GM20000 (cell line): ENCODE results near the gene PSAPL1.

ENCODE experiments used
- DNase-seq: peaks from one replicate; pipeline ENCODE4 v3.0.0; 2012; ENCODE audit warnings: low spot score
- TF ChIP-seq, protein P1 (sequence below): IDR thresholded peaks from 2 replicates; pipeline ENCODE4 v1.5.1; 2012; ENCODE audit warnings: mild to moderate bottlenecking, control low read depth; ENCODE audit errors: extremely low read depth, missing control alignments

Gene PSAPL1

DNA sequence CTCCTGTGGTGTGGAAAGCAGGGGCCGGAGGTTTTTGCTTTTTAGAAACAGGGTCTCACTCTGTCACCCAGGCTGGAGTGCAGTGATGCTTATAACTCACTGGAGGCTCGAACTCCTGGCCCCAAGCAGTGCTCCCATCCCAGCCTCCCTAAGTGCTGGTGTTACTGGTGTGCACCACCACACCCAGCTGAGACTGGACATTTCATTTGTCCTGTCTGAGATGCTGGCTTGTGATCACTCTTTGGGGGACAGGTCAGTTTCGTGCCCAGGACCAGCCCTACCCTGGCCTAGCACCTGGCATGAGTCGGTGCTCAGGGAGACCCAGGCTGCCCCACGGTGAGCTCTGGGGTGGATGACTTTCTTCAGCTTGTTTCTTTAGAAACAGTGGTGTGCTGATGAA is 11.3 kb downstream of the PSAPL1 start:
- no peak for DNase-seq
- TF ChIP-seq, protein P1, sequence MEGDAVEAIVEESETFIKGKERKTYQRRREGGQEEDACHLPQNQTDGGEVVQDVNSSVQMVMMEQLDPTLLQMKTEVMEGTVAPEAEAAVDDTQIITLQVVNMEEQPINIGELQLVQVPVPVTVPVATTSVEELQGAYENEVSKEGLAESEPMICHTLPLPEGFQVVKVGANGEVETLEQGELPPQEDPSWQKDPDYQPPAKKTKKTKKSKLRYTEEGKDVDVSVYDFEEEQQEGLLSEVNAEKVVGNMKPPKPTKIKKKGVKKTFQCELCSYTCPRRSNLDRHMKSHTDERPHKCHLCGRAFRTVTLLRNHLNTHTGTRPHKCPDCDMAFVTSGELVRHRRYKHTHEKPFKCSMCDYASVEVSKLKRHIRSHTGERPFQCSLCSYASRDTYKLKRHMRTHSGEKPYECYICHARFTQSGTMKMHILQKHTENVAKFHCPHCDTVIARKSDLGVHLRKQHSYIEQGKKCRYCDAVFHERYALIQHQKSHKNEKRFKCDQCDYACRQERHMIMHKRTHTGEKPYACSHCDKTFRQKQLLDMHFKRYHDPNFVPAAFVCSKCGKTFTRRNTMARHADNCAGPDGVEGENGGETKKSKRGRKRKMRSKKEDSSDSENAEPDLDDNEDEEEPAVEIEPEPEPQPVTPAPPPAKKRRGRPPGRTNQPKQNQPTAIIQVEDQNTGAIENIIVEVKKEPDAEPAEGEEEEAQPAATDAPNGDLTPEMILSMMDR, result no peak

DNA sequence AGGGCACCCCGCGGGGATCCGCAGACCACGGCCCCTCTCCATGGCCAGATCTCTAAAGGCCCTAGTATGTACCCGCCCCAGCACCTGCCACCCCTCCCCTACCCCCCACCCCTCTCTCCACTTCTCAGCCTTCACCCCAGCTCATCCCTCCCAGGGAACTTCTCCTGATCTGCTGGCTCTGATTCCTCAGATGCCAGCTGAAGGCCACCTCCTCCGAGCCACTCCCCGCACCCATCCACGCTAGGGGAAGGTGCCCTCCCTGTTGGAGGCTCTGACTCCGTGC is 11.9 kb downstream of the PSAPL1 start:
- DNase-seq, result no peak
- TF ChIP-seq, protein P1, result no peak

DNA sequence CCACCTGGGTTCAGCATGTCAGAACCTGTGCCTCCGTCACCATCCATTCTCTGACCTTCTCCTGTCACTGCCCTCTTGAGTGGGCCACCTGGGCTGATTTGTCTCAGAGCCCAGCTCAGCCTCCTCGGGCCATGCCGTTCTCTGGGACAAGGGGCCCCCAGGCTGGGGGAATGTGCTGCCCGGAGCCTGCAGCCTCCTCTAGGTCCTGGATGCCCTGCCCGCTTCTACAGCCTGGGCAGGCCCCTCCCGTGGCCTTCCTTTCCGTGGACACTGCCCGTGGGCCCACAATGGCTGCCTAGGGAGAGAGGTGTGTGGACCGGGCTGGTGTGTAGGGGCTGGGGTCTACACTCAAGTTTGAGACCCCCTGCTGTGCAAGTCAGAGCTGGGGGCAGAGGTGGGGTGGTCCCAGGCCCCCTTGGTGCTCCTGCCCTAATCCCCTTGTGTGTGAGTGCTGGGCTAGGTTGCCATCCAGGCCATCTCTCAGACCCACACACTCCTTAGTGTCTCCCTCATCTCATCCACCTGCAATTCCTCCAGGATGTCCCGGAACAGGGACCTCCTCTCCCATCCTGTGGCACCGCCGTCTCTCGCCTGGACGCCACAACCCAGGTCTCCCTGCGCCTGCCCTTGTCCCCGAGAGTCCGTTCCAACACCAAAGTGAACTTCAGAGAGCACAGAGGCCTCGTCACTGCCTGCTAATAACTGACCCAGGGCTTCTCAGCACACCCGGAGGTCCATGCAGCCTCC is 12.4 kb downstream of the PSAPL1 start:
- no peak for DNase-seq
- TF ChIP-seq, protein P1, result no peak

DNA sequence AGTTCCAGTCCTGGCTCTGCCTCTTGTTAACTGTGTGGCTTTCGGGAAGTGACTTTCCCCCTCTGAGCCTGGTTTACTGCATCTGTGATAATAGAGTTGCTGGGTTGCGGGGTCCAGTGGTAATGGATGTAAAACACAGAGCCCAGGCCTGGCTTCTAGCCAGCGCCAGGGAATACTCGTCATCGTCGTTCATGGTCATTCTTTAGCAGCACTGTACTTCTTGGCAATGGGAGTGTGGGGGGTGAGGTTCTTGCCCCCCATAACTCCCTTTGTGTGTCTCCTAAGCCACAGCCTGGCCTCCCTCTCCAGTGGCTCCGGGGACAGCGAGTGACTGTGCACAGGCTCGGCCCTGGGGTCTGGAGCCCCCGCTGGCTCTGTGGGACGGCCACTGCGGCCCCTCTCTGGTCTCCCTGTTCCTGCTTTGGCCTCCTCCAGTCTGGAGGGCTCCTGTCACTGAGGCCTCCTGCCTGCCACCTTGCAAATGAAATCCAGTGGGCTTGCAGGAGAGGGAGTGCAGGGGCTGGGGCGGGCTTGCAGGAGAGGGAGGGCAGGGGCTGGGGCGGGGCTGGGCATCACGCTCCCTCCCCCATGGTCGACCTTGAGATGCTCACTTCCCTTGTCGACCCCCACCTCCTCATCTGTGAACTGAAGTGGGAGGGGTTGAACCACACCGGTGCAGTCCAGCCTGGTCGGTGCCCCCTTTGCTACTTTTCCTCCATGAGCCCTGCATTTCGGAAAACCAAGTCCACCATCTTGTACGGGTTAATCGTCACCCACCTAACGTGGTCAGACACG is 13.2 kb downstream of the PSAPL1 start:
- TF ChIP-seq, protein P1, result no peak
- DNase-seq, result no peak

DNA sequence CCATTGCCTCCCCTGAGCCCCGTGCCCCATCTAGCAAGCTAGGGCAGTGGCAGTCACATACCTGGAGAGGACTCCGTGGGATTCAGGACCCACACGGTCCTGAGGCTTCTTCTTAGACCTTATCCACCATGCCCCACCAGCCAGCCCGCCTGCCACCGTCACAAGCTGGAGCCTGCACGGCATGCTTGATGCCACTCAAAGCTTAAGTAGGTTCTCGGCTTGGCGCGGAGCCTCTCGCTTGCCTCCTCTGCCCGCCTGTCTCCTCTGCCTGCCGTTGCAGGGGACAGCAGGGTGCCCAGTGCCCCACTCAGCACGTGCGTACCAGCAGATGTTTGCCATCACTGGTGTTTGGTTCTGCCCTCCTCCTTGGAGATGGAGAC is 14.1 kb downstream of the PSAPL1 start:
- TF ChIP-seq, protein P1, result no peak
- no peak for DNase-seq

DNA sequence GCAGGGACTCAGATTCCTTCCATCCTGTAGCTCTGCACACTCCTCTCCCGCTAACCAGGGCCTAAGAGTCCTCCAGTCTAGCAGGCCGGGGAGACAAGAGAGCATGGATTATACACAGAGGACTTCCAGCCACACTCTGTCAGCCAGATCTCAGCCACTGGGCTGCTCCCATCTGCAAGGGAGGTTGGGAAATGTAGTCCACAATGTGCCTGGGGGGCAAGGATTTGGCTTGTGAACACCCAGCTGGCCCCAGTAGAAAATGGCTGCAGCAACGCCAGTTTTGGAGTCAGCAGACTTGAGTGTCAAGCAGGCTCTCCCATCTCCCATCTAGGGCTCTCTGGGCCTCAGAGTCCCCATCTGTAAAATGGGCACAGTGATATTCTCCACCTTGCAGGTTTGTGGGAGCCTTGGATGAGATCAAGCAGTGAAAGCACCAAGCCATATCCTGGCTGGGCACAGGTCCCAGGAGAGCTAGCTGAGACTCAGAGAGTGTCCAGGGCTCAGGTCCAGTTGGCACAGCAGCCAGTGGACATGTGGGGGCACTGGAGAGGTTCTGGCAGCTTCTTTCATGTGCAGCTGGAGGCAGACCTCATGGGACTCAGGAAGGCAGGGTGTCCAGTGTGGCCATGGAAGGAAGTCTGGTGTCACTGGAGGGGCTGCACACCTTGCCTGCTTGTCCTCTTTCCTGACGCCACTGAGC is 14.6 kb downstream of the PSAPL1 start:
- DNase-seq, result no peak
- TF ChIP-seq, protein P1, result no peak

DNA sequence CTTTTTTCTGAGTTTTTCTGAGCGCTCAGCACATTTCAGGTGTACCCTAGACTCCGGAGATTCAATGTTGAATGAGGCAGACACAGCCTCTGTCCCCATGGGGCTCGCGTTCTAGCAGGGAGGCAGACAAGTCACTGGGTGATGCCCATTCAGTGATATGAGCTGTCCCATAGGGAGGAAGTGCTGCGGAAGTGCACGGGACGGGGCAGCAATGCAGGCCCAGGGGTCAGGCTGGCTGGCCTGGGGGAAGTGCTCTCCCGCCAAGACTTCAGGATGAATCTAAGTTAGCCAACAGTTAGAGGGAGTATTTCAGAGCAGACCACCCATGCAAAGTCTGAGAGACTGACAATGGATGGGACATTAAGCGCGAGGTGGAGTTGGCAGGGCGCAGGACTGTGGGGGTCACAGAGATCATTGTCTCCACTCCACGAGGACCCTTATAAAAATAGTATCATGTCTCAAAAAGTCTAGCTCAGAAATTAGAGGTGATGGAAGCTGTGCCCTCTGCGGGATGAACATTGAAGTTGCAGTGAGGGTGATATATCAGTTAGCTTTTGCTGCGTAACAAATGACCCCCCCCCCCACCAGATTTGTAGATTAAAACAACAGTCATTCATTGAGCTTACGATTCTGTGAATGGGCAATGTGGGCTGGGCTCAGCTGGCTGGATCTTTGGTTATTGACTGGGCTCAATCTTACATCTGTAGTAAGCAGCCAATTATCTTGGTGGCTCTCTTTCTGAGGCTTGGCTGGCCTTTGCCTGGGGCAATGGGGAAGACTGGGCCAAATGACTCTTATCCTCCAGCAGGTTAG is 16.4 kb downstream of the PSAPL1 start:
- TF ChIP-seq, protein P1, result no peak
- no peak for DNase-seq
